A549 treated with CORT108297 at 1 μM for 4 hours (cell line): Measurements from ENCODE around the gene SH3GL1. TPM values are rescaled to one million over a fixed set of nuclear protein-coding genes. Genes with fewer than 3 reads are reported as not detected.

Experiments
- total RNA-seq: library from RNA; stranded (reverse); fragments of 200-300 nt; extraction: Qiagen RNA extraction; gene quantifications from 5 replicates; pipeline ENCODE4 v1.2.3, GENCODE V29; 2022

The SH3GL1 gene, protein sequence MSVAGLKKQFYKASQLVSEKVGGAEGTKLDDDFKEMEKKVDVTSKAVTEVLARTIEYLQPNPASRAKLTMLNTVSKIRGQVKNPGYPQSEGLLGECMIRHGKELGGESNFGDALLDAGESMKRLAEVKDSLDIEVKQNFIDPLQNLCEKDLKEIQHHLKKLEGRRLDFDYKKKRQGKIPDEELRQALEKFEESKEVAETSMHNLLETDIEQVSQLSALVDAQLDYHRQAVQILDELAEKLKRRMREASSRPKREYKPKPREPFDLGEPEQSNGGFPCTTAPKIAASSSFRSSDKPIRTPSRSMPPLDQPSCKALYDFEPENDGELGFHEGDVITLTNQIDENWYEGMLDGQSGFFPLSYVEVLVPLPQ
- 44.8 to 63.5 TPM (median 59.7 TPM) in 5 replicates for total RNA-seq

DNA sequence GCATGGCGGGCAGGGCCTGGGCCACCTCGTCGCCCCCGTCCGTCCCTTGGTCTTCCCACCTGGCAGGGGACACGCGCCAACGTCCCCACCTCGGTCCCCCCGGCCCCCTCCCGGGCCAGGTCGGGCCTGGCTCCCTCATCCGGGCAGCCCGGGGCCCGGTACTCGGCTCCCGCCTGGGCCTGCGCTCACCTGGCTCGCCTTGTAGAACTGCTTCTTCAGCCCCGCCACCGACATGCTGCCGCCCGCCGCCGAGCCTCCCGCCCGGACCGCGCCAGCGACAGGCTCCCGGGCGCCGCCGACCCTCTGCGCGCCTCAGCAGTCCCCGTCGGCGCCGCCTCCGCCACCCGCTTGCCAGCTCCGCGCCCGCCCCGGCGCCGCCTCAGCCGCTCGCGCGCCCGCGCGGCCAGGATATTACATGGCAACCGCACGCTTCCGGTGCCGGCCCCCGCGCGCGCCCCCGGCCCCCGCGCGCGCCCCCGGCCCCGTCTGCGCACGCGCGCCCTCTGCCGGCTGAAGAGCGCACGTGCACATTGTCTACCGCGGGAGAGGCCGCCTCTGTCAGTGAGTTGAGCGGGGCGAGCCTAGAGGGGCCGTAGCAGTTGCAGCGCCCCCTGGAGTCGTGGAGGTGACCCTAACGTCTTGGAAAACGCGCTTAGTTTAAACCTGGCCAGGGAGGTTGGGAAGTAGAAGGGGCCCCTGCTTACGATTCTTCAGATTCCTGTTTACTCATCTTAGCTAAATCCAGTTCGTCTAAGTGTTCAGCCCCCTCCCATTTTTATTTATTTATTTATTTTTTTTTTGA lies at the start of gene SH3GL1:
Gene SH3GL1, minus strand, starts transcription at position 413 of the 802 bp plus-strand sequence. Its CDS starts 179 bp downstream, at position 234.

DNA sequence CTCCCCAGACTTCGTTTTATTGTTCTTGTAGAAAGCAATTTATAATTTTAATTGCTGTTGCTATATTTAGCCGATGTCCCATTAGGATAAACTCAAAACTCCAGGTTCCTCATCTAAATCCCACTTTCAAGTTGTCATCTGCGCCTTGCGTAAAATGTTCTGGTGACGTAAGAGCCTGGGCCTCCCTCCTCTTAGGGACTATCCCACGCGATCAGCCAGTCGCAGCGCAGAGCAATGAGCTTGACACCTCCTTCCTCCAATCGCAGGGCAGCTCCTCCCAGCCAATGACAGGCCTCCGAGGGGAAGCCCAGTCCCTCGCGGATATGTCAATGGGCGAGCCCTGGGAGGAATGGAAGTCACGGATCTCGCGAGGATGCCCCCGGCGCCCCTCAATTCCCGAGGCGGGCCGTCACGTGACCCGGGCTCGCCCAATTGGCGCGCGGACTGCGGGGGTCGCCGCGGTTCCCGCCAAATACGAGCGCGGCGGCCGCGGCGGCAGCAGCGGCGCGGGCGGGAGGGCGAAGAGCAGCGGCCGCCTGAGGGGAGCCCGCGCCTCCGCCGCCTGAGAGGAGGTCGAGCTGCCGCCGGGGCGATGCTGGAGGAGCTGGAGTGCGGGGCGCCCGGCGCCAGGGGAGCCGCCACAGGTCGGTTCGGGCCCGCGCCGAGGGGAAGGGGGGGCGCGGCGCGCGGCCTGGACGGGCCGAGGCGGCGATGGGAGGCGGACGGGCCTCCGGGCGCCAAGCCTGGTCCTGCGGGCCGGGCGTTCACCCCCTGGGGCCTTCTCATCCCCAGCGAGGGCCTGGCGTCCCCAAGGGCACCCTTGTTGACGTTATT lies 2.0 kb upstream of the SH3GL1 start, which contains the start of gene CHAF1A:
Gene CHAF1A, plus strand, starts transcription at position 470 of the 834 bp plus-strand sequence. Its CDS starts 123 bp downstream, at position 593.

DNA sequence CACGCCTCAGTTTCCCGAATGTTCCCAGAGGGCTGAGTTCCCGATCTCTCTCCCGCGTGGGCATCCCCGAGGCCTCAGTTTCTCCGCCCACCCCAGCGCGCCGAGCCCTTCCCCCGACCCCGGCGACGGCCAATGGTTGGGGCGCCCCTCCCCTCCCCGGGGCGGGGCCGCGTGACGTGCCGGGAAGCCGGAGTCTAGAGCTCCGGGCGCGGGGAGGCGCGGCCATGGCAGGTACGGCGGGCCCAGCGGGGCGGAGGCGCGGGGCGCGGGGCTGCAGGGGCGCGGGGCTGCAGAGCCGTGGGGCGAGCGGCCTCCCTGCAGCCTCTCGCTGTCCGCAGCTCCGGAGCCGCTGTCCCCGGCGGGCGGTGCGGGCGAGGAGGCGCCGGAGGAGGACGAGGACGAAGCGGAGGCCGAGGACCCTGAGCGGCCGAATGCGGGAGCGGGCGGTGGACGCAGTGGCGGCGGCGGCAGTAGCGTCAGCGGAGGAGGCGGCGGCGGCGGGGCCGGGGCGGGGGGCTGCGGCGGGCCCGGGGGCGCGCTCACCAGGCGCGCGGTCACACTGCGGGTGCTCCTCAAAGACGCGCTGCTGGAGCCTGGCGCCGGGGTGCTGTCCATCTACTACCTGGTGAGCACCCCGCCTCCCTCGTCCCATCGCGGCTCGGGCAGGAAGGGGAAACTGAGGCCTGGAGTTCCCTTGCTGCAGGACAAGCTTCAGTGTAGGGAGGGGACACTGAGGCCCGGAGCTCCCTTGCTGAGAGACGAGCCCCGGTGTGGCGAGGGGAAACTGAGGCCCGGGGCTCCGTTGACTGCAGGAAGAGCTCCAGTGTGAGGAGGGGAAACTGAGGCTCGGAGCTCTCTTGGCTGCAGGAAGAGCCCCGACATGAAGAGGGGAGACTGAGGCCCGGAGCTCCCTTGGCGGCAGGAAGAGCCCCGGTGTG lies 56.7 kb downstream of the SH3GL1 start, which contains the start of gene MPND:
Gene MPND, plus strand, starts transcription at position 193 of the 938 bp plus-strand sequence. Its CDS starts 32 bp downstream, at position 225.

DNA sequence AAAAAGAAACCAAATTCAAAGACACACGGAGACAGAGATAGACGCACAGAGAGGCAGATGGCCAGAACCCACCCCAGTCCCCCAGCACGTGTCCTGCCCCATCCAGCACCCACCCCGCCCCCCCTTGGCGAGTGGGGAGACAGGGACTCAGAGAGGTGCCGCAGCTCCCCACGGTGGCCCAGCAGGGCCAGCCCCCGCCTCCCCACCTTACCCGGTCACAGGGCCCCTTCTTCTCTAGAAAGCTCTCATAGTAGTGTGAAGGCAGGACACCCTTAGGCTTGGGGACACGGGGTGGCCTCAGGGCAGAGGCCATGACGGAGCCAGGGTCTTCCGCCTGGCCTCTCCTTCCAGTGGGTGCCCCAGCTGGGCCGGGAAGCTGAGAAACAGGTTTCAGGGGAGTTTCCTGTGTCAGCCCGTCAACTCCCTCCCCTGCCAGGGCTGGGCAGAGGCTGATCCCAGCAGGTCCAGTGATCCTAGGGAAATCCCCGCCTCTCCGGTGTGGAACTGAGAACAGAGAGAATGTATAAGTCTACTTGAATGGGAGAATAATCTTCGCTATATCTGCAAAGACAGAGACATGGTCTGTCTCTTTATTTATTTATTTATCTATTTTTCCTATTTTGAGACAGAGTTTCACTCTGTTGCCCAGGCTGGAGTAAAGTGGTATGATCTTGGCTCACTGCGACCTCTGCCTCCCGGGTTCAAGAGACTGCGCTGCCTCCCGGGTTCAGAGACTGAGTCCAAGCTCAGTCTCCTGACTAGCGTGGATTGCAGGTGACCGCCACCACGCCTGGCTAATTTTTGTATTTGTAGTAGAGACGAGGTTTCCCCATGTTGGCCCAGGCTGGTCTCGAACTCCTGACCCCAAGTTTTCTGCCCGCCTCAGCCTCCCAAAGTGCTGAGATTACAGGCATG lies 61.6 kb downstream of the SH3GL1 start, which contains the start of gene STAP2:
Gene STAP2, minus strand, starts transcription at position 387 of the 915 bp plus-strand sequence. Its CDS starts 74 bp downstream, at position 313.

Other genes with a start within 250 kb of the SH3GL1 start
- gene CREB3L3, start 246.9 kb downstream of the SH3GL1 start, total RNA-seq: 0.05 to 0.20 TPM (median 0.11 TPM) in 5 replicates
- 26.9 to 36.6 TPM (median 32.7 TPM) in 5 replicates for gene SIRT6, start 218.0 kb downstream of the SH3GL1 start, total RNA-seq
- gene ANKRD24, start 217.9 kb downstream of the SH3GL1 start, total RNA-seq: 0.17 to 0.26 TPM (median 0.21 TPM) in 5 replicates
- gene EBI3, start 171.0 kb downstream of the SH3GL1 start, total RNA-seq: 2.8 to 5.2 TPM (median 3.2 TPM) in 5 replicates
- 19.9 to 21.8 TPM (median 20.5 TPM) in 5 replicates for gene YJU2, start 153.5 kb downstream of the SH3GL1 start, total RNA-seq
- gene SHD, start 121.3 kb downstream of the SH3GL1 start, total RNA-seq: 0.13 to 0.19 TPM in 2 of 5 replicates, not detected in the others
- gene TMIGD2, start 98.2 kb downstream of the SH3GL1 start, total RNA-seq: not detected in 5 replicates
- gene FSD1, start 95.9 kb downstream of the SH3GL1 start, total RNA-seq: 7.2 to 9.2 TPM (median 8.3 TPM) in 5 replicates
- gene STAP2, start 61.7 kb downstream of the SH3GL1 start, total RNA-seq: 0.17 TPM in 1 of 5 replicates, not detected in the others
- gene MPND, start 57.0 kb downstream of the SH3GL1 start, total RNA-seq: 5.6 to 12.3 TPM (median 11.6 TPM) in 5 replicates
- 20.7 to 25.0 TPM (median 24.0 TPM) in 5 replicates for gene CHAF1A, start 2.1 kb upstream of the SH3GL1 start, total RNA-seq
- gene UBXN6, start 57.2 kb upstream of the SH3GL1 start, total RNA-seq: 34.8 to 65.2 TPM (median 58.0 TPM) in 5 replicates
- gene HDGFL2, start 71.8 kb upstream of the SH3GL1 start, total RNA-seq: 22.8 to 30.9 TPM (median 28.5 TPM) in 5 replicates
- 0.12 to 0.32 TPM (median 0.25 TPM) in 5 replicates for gene PLIN4, start 117.9 kb upstream of the SH3GL1 start, total RNA-seq
- 0.10 to 0.34 TPM (median 0.26 TPM) in 3 of 5 replicates, not detected in the others for gene PLIN5, start 134.7 kb upstream of the SH3GL1 start, total RNA-seq
- gene LRG1, start 139.5 kb upstream of the SH3GL1 start, total RNA-seq: 0.07 to 0.25 TPM (median 0.09 TPM) in 4 of 5 replicates, not detected in the other
- gene SEMA6B, start 159.1 kb upstream of the SH3GL1 start, total RNA-seq: 4.4 to 6.5 TPM (median 6.1 TPM) in 5 replicates
- gene TNFAIP8L1, start 239.0 kb upstream of the SH3GL1 start, total RNA-seq: 3.5 to 4.9 TPM (median 4.5 TPM) in 5 replicates